Amygdala (tissue), 56 donors: ENCODE data around the gene GRID1.
A peak's percentile ranks its signal among the peaks of the same experiment; 100 is the strongest.

ENCODE experiments used
- DNase-seq, 56 donors: peaks; one replicate each; lab custom pipeline; 2025; lab: John Stamatoyannopoulos, UW

Gene GRID1

DNA sequence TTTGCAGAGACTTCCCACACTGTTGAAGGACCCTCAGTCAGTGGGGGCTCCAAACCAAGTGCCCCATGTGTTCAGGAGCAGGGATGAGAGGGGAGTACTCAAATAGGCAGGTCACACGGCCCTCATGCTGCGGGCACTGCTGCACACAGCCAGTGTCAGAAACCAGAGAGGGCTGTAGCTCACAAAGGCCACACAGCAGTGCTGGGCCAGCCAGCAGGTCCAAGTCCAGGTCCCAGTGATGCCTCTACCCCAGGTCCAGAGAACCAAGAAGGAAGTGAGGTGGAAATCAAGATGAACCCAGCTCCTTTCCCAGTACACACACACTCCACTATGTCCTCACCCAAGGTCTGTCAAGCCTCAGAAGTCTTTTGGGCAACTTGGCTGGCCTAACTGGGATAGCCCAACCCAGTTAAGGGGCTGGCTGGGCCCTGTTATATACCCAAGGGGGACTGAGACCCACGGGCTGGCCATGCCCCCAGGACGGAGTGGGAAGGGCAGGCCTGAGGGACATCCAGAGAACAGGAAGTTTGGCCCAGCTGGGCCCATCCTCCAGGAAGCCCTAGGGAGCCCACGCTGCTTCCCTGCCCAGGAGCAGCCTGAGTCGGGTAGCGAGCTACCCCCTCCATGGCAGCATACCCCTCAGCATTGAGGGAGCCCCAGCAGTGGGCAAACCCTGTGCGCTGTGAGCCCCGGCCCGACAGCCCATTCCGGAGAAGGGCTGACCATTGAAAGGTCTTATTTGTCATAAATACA is 24.3 kb downstream of the GRID1 start:
- no peak for DNase-seq

DNA sequence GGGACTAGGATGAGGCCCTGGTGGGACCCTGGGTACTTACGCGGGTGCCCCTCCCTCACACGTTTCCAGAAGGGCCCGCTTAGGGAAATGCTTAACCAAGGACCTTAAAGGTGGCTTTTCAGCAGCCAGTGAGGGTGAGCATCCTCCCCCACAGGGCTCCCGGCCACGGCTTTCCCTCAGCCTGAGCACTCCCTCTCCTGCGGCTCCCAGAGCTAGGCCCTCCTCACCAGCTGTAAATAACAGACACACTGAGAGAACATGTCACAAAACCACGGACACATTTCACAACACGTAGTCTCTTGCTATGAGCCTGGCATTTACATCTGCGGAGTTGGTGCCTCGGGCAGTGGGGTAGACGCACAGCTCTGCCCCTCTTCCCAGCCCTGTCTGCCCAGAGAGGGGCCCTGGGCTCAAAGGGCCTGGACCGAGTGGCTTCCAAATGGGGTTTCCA is 25.2 kb downstream of the GRID1 start:
- no peak for DNase-seq

DNA sequence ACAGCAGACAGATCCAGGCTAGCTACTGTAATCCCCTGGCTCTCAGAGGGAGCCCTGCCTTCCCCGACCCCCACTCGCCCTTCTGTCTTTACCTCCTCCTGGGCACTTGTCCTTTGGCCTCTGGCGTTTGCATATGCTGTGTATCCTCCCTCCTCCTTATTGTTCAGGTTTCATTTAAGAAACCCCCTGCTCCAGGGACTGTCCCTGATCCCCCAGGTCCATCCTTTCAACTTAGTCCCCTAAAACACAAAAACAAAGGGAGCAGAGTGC is 25.7 kb downstream of the GRID1 start:
- DNase-seq: no peak

DNA sequence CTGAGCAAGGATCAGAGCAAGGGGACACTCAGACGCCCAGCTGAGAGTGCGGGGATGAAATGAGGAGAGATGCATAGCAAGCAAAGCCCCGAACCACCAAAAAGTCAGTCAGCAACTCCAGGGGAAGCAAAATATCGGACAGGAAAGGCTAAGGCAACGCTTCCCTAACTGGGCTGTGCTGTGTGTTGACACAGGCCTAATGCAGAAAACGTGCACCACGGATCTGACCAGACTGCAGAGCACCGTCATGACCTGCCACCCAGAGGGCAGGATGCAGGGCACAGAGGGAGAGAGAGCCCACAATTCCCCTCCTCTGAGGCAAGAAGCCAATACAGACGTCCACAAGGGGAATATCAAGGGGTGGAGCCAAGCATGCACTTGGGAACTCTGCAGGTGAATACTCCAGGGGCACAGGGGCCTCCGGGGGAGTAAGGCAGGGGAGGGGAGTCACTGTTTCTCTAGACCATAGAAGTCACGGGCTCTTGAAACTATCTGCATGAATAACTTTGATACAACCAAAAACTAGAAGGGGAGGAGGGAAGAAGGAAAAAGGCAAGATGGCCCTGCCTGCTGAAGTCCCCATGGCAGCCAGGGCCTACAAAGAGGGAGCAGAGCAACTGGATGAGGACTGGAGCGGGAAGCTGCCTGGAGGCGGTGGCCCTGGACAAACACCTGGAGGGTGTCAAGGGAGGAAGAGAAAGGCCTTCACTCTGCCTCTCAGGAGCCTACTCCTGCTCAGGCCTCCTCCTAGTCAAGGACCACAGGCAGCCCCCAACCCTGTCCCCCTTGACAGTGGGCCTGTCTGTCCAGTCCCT is 26.2 kb downstream of the GRID1 start:
- no peak for DNase-seq

DNA sequence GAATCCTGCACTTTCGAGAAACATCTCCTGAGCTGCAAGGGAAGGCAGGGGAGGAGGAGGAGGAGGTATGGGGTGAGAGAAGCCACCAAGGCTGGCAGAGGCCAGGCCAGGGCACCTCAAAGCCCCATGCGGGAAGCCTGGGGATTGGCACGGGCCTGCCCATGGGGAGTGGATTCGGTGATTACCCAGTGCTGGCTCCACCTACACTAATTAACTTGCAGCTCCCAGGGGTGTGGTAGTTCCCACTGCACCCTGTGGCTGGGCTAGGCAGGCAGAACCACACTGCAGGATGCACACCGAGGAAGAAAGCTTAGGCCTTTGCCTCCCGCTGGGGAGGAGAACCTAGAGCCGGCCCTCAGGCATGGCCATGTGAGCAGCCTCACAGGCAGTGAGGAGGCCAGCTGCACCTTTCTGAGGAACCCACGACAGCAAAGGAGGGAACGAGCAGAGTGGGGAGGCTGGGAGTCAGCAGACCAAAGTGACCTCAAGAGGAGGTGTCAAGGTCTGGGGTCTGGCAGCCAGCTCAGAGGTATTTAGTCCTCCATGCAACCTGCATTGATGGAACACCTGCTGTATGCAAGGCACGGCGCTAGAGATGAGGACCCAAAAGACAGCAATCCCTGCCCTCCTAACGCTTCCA is 27.2 kb downstream of the GRID1 start:
- DNase-seq: no peak

DNA sequence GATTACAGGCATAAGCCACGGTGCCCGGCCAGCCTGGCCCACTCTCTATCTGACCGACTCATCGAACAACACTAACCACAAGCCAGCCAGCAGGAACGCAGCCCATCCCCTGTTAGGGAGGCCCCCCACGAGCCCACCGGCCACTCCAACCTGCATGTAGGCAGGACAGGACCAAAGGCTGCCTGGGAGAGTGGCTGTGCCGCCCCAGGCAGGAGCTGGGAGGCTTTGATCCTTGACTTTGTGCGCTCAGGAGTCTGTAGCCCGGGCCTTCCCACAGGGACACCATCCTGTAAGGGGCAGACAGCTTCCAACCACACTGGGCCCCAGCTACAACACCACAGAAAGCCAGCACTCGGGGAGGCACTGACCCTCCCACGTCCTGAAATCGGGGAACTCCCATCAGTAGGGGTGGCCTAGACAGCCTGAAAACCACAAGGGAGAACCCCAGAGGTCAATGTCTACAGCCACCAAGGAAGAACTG is 29.4 kb downstream of the GRID1 start:
- DNase-seq: no peak

DNA sequence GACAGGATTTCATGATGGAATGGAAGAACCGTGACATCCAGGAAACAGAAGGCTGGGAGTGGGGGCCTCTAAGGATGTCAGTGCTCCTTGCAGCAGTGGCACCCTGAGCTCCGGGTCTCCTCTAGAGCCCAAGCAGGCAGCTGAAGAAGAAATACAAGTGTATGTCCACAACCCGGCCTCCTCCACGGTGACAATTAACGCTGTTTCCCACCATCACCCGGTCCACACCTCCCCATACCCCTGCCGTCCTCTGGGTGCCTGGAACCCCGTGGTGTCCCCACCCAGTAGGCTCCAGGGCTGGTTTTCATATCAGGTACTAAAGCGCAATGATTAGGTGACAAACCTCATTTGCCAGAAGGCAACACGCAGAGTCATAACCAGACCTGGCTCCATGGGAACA is 30.3 kb downstream of the GRID1 start:
- no peak for DNase-seq

DNA sequence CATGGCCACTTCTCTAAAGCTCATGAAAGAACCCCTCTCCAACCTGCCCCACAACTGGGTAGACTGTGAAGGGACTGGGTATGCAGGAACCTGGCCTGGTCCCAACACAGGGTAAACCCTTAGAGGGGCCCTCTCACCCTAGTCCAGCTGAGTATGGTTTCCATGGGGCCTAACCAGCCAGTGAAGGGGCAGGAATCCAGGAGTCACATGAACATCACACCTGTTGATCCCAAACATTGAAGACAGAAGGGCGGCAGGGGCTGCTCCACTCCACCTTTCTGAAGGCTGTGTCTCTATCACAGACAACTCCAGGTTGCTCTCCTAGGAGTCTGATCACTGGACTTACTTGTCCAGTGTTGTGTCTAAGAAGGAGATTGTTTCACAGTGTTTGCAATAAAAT is 30.8 kb downstream of the GRID1 start:
- DNase-seq: no peak

DNA sequence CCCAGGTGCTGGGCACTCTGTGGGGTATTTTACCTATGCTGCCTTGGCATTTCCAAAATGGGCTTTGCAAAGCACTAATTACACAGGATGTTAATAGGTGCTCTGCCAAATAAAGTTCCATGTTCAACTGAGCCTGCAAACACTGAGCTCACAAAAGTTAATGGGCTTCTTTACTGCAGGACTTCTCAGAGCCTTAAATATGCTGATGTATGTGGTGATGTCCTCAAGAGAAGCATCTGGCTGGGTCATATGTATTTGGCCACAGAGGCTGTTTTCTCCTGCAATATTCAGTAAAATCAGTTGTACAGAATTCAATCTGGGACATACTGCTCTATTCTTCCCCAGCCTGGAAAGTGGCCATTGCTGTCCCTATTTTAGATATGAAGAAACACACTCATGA is 31.3 kb downstream of the GRID1 start:
- no peak for DNase-seq

DNA sequence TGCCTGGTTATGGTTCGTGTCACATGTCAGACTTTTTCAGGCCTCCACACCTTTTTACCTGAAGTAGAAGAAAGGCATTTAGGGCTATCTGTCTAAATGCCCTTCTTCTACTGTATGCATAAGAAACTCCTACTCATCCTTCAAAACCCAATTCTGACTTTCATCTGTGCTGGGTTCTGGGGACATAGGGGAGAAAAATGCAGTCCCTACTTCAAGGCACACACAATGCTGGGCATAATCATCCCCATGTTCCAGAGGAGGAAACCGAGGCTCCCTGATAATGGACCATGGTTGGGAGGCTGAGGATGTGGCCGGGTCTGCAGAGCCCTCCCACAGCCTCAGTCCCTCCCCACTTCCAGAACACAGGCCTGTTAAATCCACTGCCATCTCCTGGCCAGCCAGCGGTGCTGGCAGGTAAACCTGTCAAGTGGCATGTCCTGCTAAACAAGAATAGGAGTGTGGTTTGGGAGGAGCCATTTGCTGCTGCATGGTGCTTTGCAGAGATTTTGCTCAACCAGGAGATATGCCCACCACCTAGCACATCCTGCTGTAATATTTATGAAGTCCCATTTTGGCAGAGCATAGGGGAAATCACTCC is 32.0 kb downstream of the GRID1 start:
- no peak for DNase-seq

DNA sequence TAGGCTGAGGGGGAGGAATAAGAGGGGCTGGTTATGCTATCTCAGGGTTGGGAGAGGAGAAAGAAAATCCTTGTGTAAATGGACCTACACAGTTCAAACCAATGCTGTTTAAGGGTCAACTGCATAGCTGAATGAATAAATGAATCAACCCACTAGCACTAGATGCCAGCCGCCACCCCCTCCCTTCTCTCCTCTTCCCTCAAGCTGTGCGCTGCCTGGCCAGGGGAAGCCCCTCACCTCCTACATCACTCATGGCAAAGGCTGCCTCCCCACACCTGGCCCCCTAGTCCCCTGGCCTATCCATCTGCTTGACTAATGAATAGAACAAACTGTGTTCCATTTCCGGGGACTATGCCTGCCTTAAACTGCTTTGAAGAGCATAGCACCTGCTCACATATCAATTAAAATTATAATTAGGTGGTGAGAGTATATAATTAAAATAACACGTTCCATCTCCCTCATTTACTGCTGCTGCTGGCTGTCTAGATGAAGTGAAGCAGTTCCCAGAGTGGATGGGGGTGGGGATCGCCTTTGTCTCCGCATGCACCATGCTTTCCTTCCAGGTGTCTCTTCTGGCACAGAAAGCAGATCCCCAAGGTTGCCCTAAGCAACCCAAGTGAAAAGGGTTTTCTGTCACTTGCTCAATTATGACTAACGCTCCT is 32.6 kb downstream of the GRID1 start:
- DNase-seq: no peak

DNA sequence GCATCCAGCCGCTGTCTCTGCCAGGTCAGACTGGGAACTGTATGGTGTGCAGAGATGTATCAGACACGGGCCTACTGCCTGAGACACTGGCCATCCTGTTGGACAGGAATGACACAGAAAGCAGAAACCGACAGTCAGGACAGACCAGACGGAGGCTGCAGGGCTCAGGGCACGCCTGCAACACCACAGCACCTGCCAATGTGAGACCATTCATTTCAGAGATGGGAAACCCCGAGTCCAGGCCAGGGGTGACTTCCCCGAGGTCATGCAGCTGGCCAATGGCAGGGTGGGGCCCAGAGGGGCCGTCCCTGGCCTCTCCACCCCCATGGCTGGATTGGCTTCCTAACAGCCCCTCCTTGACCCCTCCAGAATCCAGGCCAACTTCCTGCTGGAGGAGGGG is 34.7 kb downstream of the GRID1 start:
- no peak for DNase-seq

DNA sequence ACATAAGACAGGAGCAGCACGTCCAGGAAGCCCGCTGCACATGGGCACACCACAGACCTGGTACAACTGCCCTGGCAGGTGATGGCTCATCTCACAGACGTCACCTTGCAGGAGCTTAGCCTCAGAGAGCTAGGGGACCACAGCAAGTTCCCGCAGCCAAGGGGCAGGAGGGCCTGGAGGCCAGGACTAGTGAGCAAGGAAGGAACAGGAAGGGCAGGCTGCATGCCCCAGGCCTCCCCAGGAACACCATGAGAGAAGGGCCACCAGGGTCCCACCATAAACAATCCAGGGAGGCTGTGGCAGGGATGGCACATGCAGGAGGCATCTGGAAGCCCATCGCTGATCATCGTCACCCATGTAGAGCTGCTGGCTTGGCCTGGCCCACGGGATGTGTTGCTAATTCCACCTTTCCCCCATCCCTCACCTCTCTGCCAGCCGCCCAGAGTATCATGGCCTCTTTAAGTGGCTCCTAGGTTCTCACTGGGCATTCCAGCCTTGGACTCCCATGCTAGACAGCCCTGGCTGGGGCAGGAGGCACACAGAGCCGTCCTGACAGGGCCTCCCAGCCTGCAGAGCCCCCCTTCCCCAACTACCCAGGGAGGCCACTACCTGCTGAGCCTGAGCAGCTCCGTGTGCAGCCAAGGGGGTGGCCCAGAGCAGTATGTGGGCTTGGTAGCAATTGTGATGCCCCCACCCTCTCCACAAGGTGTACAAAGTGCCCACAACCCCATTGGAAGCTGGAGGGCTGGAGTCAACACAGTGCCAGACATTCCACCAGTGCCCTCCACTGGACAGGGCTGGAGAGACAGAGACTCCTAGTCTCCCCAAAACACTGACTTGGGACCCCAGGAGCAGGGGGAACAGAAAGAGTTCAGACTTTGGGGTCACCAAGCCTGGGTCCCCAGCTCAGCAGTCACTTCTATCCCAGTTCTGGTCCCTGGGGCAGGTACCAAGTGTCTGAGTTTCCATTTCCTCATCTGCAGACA is 35.5 kb downstream of the GRID1 start:
- DNase-seq: peak in 2 of 56 donors; percentile 12 to 37

DNA sequence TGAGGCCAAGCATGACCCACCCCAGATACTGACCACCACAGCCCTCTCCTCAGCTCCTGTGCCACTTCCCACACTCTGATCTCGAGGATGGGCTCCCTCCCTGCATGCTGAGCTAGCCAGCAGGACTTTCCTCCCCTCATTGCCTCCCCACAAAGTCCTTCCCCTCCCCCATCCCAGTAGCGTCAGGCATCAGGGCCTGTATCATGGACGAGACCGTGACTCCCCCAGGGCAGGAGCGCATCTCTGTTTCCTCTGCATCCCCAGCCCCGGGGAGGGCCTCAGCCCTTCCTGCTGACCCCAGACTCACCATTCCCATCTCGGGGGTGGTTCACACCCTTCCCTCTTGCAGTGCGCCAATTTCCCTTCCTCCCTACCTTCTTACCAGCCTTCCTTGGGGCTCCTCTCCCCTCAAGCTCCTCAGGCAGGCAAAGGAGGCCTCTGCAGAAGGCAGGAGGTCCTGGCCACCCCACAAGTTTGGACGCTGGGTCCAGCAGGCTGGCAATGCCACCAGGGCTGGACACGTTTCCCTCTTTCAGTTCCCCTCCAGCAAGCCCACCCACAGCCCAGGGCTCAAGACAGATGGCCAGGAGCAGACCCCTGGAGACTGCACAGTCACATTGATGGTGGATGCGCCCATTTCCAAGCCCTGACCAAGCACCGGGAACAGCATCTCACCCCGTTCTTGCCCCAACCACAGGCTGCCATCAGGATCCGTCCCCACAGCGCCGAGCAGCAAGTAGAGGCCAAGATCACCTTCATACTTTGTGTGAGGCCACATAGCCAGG is 36.5 kb downstream of the GRID1 start:
- DNase-seq: no peak

DNA sequence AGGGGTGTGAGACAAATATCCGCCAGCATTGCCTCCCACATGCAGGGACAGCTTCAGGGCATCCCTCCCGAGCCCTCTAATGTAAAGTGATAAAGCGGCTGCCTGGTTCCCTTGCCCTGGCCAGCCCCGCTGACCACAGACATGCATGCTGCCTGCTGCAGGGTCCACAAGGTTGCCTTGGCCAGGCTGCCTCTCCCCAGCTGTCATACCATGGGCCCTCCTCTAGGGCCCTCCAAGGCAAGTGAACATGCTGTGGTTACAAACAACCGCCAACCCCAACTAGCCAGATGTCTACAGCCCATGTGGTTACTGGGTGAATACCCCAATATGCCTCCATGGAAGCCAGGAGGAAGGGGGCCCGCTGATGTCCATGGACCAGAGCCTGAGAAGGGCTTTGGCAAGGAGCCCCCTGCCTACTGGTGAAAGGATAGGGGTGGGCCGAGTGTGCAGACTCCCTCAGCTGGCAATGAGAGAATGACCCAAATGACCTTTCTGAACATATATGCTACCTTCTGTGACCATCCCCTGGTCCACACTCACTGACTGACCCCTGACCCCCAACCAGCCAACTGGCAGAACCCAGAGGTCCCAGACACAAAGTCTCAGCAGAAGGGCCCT is 37.4 kb downstream of the GRID1 start:
- DNase-seq: no peak

DNA sequence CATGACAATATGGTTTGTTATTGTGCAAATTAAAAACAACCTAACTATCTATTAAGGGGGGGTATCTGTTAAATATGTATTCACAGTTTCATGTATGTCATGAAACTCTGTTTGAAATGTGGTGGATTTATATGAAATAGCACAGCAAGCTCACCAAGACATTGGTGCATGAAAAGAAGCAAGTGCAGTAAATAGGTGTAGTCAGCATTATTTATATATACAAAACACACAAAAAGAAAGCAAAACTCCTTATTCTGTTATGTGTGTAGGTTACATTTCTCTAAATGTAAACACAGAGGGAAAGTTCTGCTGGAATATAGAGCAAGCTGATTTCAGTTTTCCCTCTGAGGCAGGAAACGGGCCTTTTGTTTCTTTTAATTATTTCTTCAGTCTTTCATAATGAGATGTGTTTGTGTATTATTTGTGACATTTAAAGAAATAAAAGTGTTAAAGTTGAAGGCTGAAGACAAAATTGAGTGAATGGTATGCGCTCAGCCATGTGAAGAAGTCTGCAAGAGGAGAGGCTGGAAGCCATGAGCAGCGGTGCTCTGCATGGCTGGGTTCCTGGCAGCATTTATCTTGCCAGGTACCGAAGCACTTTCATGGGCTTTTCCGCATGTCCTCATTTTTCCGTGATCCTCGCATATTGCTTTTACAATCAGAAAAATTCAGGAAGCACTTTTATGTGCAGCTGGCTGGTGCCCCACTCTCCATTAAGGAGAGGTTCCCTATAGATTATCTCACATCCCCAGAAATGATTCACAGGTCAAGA is 38.5 kb downstream of the GRID1 start:
- DNase-seq: no peak

DNA sequence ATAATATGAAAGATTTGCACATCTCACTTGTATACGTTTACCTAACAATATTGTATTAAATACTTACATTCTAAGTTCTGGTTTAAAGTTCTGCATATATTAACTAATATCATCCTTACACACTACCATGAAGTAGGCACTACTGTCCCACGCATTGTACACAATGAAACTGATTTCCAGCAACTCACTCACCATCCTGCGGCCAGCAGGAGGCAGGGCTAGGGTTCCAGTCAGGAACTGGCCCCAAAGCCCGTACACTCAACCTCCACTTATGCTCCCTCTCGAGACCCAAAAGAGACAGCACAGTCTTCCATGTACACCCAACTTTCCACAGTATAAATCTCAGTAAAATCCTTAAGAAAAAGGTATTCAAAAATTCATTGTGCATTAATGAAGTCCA is 41.4 kb downstream of the GRID1 start:
- no peak for DNase-seq
